Sigmoid colon (tissue), 7 donors: ENCODE measurements around the gene PGAP2. TPM values are rescaled to one million over a fixed set of nuclear protein-coding genes. Genes with fewer than 3 reads are reported as not detected.

Experiments used
- DNase-seq: peaks from one replicate; pipeline ENCODE4 v3.0.0-alpha.2; 2019
- H3K27ac ChIP-seq, 4 donors: fragments of 200-600 bp; sonication (generic); one replicate each; pipeline ENCODE4 v1.5.1; 2016 to 2019; ENCODE audit warnings: mild to moderate bottlenecking in 1 of 4
- H3K27me3 ChIP-seq, 3 donors: fragments of 200-600 bp; sonication (generic); one replicate each; pipeline ENCODE4 v1.5.1; 2019; ENCODE audit warnings: mild to moderate bottlenecking in 1 of 3
- H3K36me3 ChIP-seq, 4 donors: fragments of 200-600 bp; sonication (generic); one replicate each; pipeline ENCODE4 v1.5.1; 2016 to 2019
- H3K4me1 ChIP-seq, 4 donors: fragments of 200-600 bp; sonication (generic); one replicate each; pipeline ENCODE4 v1.5.1; 2017 to 2019
- H3K4me3 ChIP-seq, 4 donors: fragments of 200-600 bp; sonication (generic); one replicate each; pipeline ENCODE4 v1.5.1; 2017 to 2019; ENCODE audit warnings: mild to moderate bottlenecking in 2 of 4, moderate library complexity in 1 of 4
- H3K9me3 ChIP-seq, 4 donors: fragments of 200-600 bp in 3 of 4; sonication (generic) in 3 of 4; one replicate each; pipeline versions ENCODE4 v1.5.1 to v1.6.1; 2013 to 2019
- EP300 ChIP-seq, 4 donors: sonication (generic); formaldehyde crosslinking; IDR thresholded peaks; one replicate each; pipeline ENCODE4 v1.6.1; 2017; ENCODE audit warnings: antibody characterized with exemption in 4 of 4
- POLR2A ChIP-seq, 2 donors: fragments of 450-650 bp; IDR thresholded peaks; one replicate each; pipeline ENCODE4 v1.6.1; 2016; ENCODE audit warnings: antibody characterized with exemption in 2 of 2, mild to moderate bottlenecking in 2 of 2, moderate library complexity in 2 of 2
- POLR2AphosphoS5 ChIP-seq, 4 donors: sonication (generic); formaldehyde crosslinking; IDR thresholded peaks; one replicate each; pipeline ENCODE4 v1.6.1; 2017; ENCODE audit warnings: antibody characterized with exemption in 4 of 4
- WGBS, 2 donors: extraction: QIAGEN DNeasy Blood & Tissue Kit; methylation state at CpG; one replicate each; pipeline ENCODE4 v1.1.7; 2013; 5-methylcytosine and 5-hydroxymethylcytosine counted together
- intact Hi-C: fragments of 100-400 bp; cut with DNase I; formaldehyde crosslinking; loops from one replicate; pipeline ENCODE4 v1.15.1; 2023
- polyA plus RNA-seq, 3 donors: library from polyadenylated mRNA; stranded (reverse); fragments of 200-250 nt; gene quantifications; one replicate each; pipeline ENCODE4 v1.2.3, GENCODE V29; 2013
- small RNA-seq, 3 donors: library from RNA; depleted of rRNA; stranded (forward); fragments of <200 nt; gene quantifications; one replicate each; pipeline ENCODE3, GENCODE V24; 2016
- total RNA-seq, 4 donors: library from RNA; depleted of rRNA; stranded (reverse); fragments of >200 nt; gene quantifications; one replicate each; pipeline ENCODE4 v1.1.0, GENCODE V29; 2016
- TF ChIP-seq, protein P1 (sequence below), 4 experiments: fragments of 450-650 bp in 3 of 4; fragments of 200-600 bp in 1 of 4; IDR thresholded peaks; one replicate each; pipeline ENCODE4 v1.5.1; 2016 to 2019; ENCODE audit warnings: antibody characterized with exemption in 4 of 4, mild to moderate bottlenecking in 3 of 4, moderate library complexity in 2 of 4
- donor health status: healthy with polysubstance abuse.
- donor health status: Bipolar disorder and iron deficiency.
- donor health status: healthy.

The PGAP2 gene
- total and polyA plus RNA-seq, 7 donors = 3.7 to 19.4 (median 6.9) TPM

DNA sequence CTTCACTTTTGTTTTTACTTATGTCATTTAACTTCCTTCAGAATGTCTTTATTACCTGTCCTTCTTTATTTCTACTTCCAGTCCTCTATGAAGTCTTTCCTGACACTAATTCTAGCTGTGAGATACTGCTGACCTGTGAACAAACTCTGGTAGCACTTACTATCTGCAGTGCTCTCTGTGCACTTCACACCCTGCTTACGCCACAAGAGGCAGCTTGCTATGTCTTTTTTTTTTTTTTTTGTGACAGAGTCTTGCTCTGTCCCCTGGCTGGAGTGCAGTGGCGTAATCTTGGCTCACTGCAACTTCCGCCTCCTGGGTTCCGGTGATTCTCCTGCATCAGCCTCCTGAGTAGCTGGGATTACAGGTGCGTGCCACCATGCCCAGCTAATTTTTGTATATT, 57.8 kb downstream of the PGAP2 start:
- Histone ChIP-seq H3K27ac (peak overlapping the region; percentile 39 to 75 (median 68)), H3K4me3 (no peak overlapping the region), H3K27me3 (no peaks in the 10 kb centered on the region), H3K4me1 (peaks cover 0 to 55% (median 41%) of the 10 kb centered on the region in 4 donors), H3K36me3 (no peaks in the 10 kb centered on the region), H3K9me3 (no peaks in the 10 kb centered on the region)
- WGBS, 2 donors = 73 to 75% methylated on average over 5 of the region's 5 CpGs
- intact Hi-C loops = no loop called here
- TF ChIP-seq POLR2A (IDR thresholded peaks at IDR 0.05) (no peak), EP300 (IDR thresholded peaks at IDR 0.05) (no peak), POLR2AphosphoS5 (IDR thresholded peaks at IDR 0.05) (no peak)
- TF ChIP-seq, protein P1, sequence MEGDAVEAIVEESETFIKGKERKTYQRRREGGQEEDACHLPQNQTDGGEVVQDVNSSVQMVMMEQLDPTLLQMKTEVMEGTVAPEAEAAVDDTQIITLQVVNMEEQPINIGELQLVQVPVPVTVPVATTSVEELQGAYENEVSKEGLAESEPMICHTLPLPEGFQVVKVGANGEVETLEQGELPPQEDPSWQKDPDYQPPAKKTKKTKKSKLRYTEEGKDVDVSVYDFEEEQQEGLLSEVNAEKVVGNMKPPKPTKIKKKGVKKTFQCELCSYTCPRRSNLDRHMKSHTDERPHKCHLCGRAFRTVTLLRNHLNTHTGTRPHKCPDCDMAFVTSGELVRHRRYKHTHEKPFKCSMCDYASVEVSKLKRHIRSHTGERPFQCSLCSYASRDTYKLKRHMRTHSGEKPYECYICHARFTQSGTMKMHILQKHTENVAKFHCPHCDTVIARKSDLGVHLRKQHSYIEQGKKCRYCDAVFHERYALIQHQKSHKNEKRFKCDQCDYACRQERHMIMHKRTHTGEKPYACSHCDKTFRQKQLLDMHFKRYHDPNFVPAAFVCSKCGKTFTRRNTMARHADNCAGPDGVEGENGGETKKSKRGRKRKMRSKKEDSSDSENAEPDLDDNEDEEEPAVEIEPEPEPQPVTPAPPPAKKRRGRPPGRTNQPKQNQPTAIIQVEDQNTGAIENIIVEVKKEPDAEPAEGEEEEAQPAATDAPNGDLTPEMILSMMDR (IDR thresholded peaks at IDR 0.05) = no peak
- no peak for DNase-seq

DNA sequence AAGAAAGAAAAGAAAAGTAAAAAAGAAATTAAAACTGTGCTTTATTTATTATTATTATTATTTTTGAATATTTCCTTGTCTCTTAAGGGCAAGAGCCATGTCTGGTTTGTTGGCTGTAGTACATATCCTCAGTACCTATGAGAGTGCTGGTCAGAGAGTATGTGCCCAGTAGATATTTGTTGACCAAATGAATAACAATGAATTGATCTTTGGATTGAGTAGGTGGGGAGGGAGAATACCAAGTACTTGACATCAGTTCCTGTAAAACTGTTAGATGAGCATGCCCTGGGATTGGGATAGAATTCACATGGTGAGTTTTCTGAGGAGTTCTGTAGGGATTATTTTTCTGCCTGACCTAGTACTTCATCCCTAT, 58.5 kb downstream of the PGAP2 start:
- Histone ChIP-seq H3K4me1 (peaks cover 0 to 49% (median 40%) of the 10 kb centered on the region in 4 donors), H3K27me3 (no peaks in the 10 kb centered on the region), H3K4me3 (no peak overlapping the region), H3K36me3 (no peaks in the 10 kb centered on the region), H3K27ac (peak overlapping the region in 3 of 4 donors; percentile 65 to 75 (median 70)), H3K9me3 (no peaks in the 10 kb centered on the region)
- intact Hi-C loops = no loop called here
- DNase-seq = no peak
- TF ChIP-seq, protein P1 (IDR thresholded peaks at IDR 0.05) = no peak
- no peak for TF ChIP-seq POLR2AphosphoS5 (IDR thresholded peaks at IDR 0.05)
- TF ChIP-seq EP300 (IDR thresholded peaks at IDR 0.05) = no peak

DNA sequence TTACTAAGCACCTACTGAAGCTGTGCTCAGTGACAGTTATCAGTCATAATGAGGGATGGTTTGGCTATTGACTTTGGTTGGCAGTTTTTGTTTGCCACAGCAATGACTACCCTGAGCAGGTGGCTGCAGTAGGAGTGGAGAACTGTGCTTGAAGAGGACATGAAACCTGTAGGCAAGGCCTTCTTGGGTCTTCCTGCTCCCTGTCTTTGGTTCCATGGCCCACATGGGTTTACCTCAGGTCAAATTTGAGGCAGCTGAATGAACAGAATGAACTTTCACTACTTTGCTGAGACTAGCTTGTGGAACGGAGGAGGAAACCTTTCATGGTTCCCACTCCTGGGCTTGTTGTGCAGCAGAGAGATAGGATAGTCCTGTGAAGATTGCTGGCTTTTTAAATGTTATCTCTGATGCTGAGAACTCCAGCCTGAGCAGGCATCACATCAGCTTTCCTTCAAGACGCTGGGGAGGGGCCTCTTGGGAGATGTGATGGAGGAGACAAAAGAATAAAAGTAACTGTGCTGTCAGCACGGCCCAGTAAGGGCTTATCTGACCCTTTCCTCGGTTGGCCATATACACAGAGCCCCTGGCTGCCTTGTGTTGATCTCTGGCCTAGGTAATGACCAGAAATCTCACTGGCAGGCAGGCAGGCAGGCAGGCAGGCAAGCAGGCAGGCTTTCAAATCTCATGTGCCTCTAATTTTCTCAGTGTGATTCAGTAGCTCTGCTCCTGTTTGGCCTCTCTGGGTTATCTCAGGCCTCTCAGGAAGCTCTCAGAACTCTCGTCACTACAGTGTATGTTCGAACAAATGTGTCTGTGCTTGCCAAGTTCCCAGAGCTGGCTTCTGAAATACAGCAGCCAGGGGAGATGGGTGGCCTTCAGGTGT, 59.1 kb downstream of the PGAP2 start:
- H3K27ac ChIP-seq = peak overlapping the region; percentile 4 to 75 (median 68)
- WGBS, 2 donors = 47 to 52% methylated on average over 6 of the region's 6 CpGs
- H3K4me1 ChIP-seq = peaks cover 0 to 49% (median 40%) of the 10 kb centered on the region in 4 donors
- peak in 1 of 4 donors; percentile 13 for TF ChIP-seq POLR2AphosphoS5 (IDR thresholded peaks at IDR 0.05)
- TF ChIP-seq, protein P1 (IDR thresholded peaks at IDR 0.05) = no peak
- no peaks in the 10 kb centered on the region for H3K27me3 ChIP-seq
- no peaks in the 10 kb centered on the region for H3K9me3 ChIP-seq
- DNase-seq = no peak
- intact Hi-C loops = no loop called here
- H3K36me3 ChIP-seq = no peaks in the 10 kb centered on the region
- H3K4me3 ChIP-seq = no peak overlapping the region

DNA sequence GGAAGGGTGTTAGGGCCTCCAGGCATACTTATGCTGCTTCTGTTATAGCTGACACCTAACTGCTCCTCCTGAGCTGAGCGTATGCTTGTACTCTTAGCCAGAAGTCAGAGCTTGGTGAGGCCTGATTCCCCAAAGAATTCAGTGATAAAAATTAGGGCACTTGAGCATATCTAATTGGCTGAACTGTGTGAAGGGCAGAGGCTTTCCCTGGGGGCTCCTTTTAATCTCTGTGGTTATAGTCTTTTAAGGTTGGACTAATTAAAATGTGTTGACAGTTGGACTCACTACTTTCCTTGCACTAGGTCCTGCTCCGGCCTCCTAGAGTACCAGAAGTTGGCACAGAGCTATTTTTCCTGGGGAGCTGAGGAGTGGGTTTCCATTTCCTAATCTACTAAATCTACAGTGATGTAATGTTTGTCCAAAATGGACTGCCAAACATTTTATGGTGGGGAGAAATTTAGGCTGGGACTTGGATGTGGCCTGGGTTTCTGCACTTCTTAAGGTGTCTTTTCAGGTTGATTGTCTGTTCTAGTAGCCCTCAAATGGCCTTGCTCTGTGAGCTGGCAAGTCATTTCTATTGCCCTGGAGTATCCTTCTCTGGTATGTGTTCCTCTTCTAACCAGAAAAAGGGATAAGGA, 65.5 kb downstream of the PGAP2 start:
- no peak for DNase-seq
- 82 to 96% methylated on average over 2 of the region's 2 CpGs for WGBS, 2 donors
- no peak overlapping the region for H3K4me3 ChIP-seq
- H3K4me1 ChIP-seq = peaks cover 0 to 32% (median 23%) of the 10 kb centered on the region in 4 donors
- H3K36me3 ChIP-seq = no peaks in the 10 kb centered on the region
- no peak overlapping the region for H3K27ac ChIP-seq
- no peak for TF ChIP-seq POLR2A (IDR thresholded peaks at IDR 0.05)
- no peak for TF ChIP-seq EP300 (IDR thresholded peaks at IDR 0.05)
- no peak for TF ChIP-seq POLR2AphosphoS5 (IDR thresholded peaks at IDR 0.05)
- TF ChIP-seq, protein P1 (IDR thresholded peaks at IDR 0.05) = no peak
- intact Hi-C loops = no loop called here
- no peaks in the 10 kb centered on the region for H3K27me3 ChIP-seq
- no peaks in the 10 kb centered on the region for H3K9me3 ChIP-seq

Small RNA genes lying within 50 kb of the gene (small RNA-seq; reads per million reads assigned to genes)
- gene RNU7-50P = 0 reads per million in 3 donors

Other genes with a start within 250 kb of the PGAP2 start
- gene ART5, start 166.6 kb upstream of the PGAP2 start, total RNA-seq = under 1 TPM in 1 of 4 donors, not detected in 3; 0.82 TPM
- under 1 TPM in 1 of 3 donors, not detected in 2; 0.17 TPM for gene ART5, start 166.6 kb upstream of the PGAP2 start, polyA plus RNA-seq
- 1 to 10 TPM in 1 of 4 donors, not detected in 3; 1.1 TPM for gene ART1, start 163.4 kb upstream of the PGAP2 start, total RNA-seq
- 1 to 10 TPM in 1 of 3 donors, not detected in 2; 1.2 TPM for gene ART1, start 163.4 kb upstream of the PGAP2 start, polyA plus RNA-seq
- under 1 TPM in 3 of 4 donors, not detected in 1; 0.33 to 0.71 (median 0.68) TPM for gene CHRNA10, start 137.2 kb upstream of the PGAP2 start, total RNA-seq
- 1 to 10 TPM in 1 of 3 donors, under 1 TPM in 2; 0.46 to 1.8 (median 0.60) TPM for gene CHRNA10, start 137.2 kb upstream of the PGAP2 start, polyA plus RNA-seq
- gene NUP98, start 11.0 kb upstream of the PGAP2 start, total RNA-seq = 100 to 1,000 TPM in 3 of 4 donors, 10 to 100 TPM in 1; 83.5 to 158 (median 126) TPM
- 10 to 100 TPM; 14.4 to 33.3 (median 14.6) TPM for gene NUP98, start 11.0 kb upstream of the PGAP2 start, polyA plus RNA-seq
- gene RHOG, start 32.4 kb downstream of the PGAP2 start, total RNA-seq = 10 to 100 TPM; 37.3 to 48.7 (median 46.0) TPM
- gene RHOG, start 32.4 kb downstream of the PGAP2 start, polyA plus RNA-seq = 10 to 100 TPM; 59.5 to 90.3 (median 81.8) TPM
- 10 to 100 TPM; 24.7 to 37.4 (median 30.4) TPM for gene STIM1, start 47.1 kb downstream of the PGAP2 start, total RNA-seq
- gene STIM1, start 47.1 kb downstream of the PGAP2 start, polyA plus RNA-seq = 10 to 100 TPM in 2 of 3 donors, 1 to 10 TPM in 1; 5.3 to 44.8 (median 15.6) TPM